Stimulated activated CD4-positive, alpha-beta T cell treated with anti-CD3 and anti-CD28 coated beads, Interleukin-4, amount 100 ng/mL, for 4 hours (primary cell): ENCODE measurements around the gene FEZF2.

Source experiments
- DNase-seq, 2 experiments: peaks; one replicate each; pipeline ENCODE4 v3.0.0-alpha.2; 2020

The FEZF2 gene

DNA sequence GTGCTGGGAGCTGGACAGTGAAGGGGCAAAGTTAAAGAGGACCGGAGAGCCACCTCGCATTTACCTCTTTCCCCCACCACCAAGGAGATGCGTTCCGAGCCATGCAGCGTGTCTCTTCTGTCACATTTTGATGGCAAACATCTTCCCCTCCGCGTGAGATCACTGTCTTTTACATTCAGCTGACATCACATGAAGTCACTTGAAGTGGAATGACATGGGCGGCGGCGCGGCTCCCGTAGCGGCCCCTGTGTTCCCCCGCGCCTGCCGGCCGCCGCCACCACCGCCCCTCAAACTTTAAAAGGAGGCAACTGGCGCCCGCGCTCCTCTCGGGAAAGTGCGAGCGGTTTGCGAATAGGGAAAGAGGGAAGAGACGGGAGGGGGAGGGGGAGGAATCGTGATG, at the start of gene FEZF2:
FEZF2 (minus strand) TSS at position 336 of the 400 bp plus-strand sequence. CDS start 682 bp downstream, outside the sequence.
- DNase-seq, result no peak

GRCh38 chr3:62421207-62421606, 47.9 kb upstream of the FEZF2 start:
- DNase-seq, result no peak

DNA sequence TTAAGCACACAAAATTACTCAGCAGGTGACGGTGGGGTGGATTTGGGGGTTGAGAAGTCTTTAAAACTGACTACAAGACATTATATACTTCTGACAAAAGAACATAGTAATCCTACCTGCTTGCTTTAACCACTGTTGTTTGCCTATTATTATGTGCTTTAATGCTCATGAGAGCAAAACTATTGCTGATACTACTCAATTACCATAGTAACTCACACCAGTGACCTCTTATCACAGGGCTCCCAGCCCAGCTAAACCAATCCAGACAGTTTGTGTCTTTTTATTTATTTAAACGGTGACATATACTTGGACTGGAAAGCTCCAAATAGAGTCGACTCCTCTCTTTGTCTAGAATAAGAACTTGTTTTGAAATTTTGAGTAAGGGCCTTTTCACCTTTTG, 42.8 kb upstream of the FEZF2 start:
- no peak for DNase-seq

- no peak for DNase-seq
Observed at GRCh38 chr3:62415312-62415801, 42.0 kb upstream of the FEZF2 start.

- DNase-seq, result no peak
Observed at GRCh38 chr3:62414786-62415185, 41.4 kb upstream of the FEZF2 start.

- no peak for DNase-seq
Observed at GRCh38 chr3:62413687-62414086, 40.3 kb upstream of the FEZF2 start.

DNA sequence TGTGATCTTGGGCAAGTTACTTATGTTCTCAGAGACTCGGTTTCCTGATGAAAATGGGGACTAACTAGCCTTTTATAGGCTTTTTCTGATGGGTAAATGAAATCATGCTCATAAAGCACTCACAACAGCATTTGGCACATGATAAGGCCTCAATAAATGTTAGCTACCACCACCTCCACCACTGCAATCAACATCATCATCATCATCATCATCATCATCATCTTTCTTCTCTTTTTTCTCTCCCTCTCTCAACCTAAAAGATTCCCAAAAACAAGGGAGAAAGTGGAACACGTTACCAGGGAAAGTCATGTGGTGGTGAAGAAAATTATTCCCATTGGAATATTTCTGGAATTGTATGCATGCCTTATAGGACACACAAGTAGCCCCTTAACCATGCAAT, 33.6 kb upstream of the FEZF2 start:
- DNase-seq, result no peak

- no peak for DNase-seq
Observed at GRCh38 chr3:62405566-62405965, 32.2 kb upstream of the FEZF2 start.

GRCh38 chr3:62405135-62405534, 31.8 kb upstream of the FEZF2 start:
- DNase-seq, result no peak

- DNase-seq, result no peak
Observed at GRCh38 chr3:62404321-62404720, 31.0 kb upstream of the FEZF2 start.

- DNase-seq, result no peak
Observed at GRCh38 chr3:62403765-62404164, 30.4 kb upstream of the FEZF2 start.

DNA sequence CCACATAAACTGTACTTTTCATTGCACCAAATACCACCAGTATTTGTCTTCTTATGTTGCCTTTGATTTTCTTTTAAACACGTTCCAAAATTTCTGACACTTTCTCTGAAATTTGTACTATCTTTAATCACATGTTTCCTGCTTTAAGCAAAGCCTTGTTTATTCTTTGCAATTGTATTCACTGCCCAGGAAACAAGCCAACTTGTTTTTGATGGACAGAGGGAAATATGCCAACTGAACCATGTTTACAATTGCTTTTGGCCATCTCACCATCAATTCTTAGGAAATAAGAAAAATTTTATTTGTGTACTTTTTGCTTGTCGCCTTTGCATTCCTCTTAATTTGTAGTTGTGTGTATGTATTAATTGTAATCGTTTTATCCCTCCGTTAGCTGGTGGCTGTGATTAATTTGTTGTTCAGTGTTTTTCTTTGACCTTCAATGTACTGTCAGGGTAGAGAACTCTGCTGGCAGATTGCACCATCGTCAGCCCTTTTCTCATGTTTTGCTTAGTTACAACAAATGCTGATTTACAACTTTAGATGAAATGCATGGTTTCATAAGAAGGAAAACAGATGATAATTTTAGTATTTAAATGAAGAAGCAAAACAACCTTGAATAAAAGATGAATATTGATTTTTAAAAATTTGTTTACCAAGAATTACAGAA, 19.4 kb upstream of the FEZF2 start:
- DNase-seq, result no peak

GRCh38 chr3:62387251-62387650, 13.9 kb upstream of the FEZF2 start:
- no peak for DNase-seq

- no peak for DNase-seq
Observed at GRCh38 chr3:62379321-62379798, 6.0 kb upstream of the FEZF2 start.

GRCh38 chr3:62378921-62379320, 5.6 kb upstream of the FEZF2 start:
- DNase-seq, result no peak

- no peak for DNase-seq
Observed at GRCh38 chr3:62378311-62378789, 5.0 kb upstream of the FEZF2 start.

DNA sequence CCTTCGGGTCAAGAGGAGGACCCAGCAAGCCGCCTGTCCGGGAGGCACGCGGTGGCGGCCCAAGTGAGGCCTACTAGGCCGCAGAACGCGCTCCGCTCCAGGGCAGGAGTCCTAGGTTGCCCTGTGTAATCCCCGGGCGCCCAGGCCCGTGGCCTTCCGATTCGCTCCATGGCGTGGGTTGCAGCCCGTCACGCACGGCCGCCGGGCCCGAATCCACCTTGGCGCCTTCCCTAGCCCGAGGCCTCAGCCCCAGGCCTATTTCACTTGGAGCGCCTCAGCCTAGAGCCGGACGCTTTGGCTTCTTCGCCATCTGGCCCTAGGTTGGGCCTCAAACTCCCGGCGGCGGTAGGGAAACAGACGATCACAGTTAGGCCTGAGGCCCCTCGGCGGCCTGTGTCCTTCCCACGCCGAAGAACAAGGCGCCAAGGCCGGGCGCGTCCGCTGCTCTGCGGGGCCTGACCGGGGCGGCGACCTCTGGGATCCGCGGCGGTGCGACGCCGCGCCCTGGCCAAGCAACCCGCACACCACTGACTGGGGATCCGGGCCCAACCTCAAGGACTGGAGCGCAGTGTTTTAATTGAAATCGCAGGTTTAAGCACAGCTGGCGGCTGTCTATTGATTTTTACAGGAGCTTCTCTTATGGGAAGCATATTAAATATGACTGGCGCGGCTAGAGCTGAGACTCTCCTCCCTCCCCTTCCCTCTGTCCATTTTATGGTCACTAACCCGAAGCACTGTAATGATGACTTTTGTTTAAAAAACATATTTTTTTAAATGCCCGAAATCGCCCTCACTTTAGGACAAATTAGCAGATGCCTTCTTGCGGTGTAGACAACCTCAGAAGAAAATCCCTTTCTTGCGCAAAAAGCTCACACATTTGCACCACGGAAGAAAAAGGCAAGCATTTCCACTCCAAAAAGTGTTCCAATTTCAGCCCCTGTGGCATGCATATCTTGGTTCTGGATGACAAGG, 3.8 kb upstream of the FEZF2 start:
- no peak for DNase-seq

- no peak for DNase-seq
Observed at GRCh38 chr3:62376454-62376720, 3.0 kb upstream of the FEZF2 start.

GRCh38 chr3:62375655-62376453, 2.5 kb upstream of the FEZF2 start:
- no peak for DNase-seq

- no peak for DNase-seq
Observed at GRCh38 chr3:62374341-62375218, 1.2 kb upstream of the FEZF2 start.

- no peak for DNase-seq
Observed at GRCh38 chr3:62373714-62374333, 474 bp upstream of the FEZF2 start.

- DNase-seq, result no peak
Observed at GRCh38 chr3:62372621-62373041, 719 bp downstream of the FEZF2 start.
